GM19035 (cell line): Measurements from ENCODE around the gene NEDD4L.

Experiments used
- ATAC-seq: cut with Tn5 transposase; IDR thresholded peaks from one replicate; pipeline ENCODE4 v1.9.1; 2021; ENCODE audit not compliant: unreplicated experiment

NEDD4L gene

DNA sequence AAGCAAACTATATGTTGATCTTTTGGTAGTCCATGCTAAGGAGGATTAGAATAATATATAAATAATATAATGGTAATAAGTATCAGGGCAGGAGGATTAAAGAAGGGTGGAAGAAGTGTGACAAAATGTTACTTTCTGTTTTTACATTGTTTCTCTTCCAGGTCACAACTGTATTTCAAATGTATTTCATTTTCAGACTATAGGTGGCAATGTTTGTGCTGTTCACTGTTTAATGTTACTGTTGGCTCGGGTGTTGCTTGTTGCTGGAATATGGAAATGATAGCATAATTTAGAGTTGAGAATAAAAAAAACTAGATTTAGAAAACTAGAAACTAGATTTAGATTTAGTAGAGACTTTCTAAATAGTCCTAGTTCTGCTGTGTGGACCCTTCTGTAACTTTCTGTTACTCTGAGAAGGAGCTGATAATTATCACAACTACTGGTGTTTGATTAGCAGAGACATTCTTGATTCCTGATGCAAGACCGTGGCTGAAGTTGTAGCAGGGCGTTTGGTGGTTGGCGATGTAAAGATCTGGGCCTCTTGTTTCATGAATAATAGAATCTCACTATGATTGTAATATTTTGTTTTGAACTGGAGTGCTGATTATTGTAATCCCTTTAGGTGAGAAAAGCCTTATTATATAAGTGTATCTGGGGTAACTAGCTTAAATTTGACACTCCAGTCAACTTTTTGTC is 7.9 kb downstream of the NEDD4L start:
- ATAC-seq, result no peak

DNA sequence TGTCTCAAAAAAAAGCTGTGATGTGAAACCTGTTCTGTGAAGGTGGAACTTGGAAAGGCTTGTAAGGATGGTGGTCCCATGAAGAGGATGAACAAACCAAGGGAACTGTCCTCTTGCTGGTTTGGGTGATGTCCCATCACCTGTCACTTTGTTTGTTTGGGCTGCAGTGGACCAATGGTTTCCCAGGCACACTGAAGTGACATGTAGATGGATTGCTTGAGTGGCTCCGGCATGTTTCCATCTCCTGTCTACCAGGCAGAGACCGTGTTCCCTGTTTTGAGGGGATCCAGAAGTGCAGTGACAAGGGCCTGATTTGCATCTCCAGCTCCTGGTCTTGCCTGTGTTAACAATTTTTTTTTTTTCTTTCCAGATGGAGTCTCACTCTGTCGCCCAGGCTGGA is 8.9 kb downstream of the NEDD4L start:
- ATAC-seq, result no peak

DNA sequence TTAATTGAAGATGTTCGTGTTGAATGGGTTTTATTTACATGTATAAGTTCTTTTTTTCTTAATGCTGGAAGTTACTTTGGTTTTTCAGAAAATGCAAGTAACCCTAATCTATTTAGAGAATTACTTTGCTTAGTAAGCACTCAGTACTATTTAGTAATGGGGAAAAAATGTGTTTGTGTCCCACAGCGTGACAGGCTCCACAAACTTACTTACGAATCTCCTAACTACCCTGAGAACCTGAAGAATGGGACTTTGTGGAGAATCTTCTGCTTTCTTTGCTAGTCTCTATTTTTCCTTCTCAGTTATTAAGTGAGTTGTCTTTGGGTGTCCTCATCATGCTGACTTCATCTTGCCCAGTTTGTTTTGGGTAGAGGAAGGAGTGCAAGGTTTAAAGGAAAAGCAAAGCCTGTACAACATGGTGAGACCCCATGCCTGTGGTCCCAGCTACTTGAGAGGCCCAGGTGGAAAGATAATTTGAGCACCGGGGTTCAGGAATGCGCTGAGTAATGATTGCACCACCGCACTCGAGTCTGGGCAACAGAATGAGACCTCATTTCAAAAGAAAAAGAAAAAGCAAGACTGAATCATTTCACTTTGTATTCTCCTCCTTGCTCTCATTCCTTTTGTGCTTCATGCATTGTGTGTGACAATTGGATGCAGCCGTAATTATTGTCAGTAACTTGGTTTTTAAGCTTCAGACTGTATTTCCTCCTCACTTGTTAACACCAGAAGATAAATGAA is 10.2 kb downstream of the NEDD4L start:
- no peak for ATAC-seq

DNA sequence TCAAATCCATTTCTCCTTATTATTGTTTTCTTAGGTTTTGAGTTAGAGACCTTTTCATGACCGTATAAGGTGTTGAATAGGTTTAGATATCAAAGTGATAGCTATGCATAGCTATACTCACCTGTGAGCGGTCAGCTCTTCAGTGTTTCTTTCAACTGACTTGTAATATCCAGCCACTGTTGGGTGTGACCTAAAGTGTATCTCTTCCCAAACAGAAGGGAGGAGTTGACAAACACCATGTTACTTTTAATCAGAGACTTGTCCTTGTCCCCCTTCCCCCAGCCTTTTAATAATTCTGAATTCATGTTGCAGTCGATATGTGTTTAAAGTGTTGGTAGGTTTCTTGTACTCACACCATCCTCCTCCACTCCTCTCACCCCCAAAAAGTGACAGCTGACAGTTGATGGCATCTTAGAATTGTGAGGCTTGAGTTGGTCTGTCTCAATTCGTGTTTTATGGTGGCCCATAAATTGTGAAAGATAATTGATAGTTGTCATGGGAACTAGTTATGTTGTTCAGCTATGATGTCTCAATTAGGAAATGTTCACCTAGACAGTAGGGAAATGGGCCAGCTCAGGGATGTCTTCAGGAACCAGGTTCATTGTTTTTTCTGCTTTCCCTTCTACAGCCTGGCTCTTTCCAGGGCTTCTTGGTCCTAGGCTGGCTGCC is 12.0 kb downstream of the NEDD4L start:
- no peak for ATAC-seq

DNA sequence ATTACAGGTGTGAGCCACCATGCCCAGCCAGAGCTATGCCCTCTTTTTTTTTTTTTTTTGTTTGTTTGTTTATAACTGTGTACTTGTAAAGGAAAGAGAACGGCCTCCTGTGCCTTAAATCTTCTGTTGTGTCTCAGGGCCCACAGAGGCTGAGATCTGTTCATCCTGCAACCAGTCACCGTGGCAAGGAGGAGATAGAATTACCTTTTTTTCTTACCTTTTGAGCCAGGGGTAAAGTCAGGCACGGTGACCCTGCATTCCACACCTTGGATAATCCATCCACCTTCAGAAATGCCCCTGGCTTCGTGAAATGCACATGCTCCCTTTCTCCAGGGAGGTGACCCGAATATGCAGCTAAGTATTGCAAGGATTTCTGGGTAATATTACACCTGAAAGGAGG is 12.8 kb downstream of the NEDD4L start:
- ATAC-seq, result no peak

DNA sequence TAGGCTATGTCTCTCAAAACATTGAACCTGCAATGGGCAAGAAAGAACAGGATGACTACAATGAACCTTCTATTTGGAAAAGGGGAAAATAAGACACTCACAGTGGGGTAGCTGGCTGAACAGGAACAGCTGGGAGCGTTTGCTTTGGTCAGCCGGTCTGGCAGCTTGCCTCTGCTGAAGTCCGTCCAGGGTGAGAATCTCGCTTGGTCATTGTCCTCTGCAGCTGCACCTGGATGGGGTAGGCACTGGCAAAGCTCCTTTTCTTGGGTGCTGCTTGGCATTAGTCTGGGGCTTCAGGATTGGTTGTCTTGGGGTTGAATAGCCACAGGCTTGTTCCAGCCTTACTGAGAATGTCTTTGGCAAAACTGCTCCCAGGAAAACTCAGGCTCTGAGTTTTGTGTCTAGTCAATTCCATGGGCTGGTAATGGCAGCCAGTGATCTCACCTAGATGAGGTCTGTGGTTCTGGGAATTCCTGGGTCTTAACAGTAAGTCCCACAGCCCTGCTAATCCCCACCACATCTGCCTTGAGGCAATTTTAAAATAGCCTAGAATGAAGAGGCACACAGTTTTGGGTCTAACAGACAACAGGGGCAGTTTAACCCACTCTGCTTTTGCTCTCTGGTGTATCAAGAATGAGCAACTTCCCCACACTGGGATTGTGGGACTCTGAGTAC is 13.4 kb downstream of the NEDD4L start:
- ATAC-seq, result no peak

DNA sequence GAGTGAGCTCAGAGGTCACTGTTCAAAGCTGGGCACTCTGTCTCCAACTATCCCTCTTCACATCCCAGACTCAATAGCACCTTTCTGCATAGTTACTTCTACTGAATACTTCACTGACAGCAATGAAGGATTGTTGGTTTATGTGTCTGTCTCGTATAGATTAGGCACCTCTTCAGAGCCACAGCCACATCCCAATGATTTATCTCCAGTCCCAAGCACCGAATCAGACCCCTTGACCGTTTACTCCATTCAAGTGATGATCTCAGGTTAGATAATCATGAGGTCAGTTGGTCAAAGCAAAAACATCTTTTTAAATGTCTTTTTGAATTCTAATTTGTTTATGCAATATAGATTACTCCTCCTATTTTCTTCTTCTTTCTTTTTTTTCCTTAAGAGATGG is 14.7 kb downstream of the NEDD4L start:
- no peak for ATAC-seq

DNA sequence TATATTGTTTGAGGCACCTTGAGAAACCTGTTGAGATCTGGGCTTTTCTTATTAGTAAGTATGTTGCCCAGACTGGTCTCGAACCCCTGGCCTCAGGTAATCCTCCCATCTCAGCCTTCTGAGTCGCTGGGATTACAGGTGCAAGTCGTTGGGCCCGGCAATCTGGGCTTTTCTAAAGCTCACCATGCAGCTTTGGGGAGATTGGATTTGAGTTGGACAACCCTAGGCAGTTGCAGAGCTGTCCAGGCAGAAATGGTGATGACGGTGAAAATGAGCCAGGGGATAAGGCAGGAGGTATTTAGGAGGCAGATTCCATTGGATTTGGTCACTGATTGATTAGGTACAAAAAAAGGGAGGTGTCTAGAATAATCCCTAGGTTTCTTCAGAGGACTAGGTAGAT is 16.2 kb downstream of the NEDD4L start:
- no peak for ATAC-seq

DNA sequence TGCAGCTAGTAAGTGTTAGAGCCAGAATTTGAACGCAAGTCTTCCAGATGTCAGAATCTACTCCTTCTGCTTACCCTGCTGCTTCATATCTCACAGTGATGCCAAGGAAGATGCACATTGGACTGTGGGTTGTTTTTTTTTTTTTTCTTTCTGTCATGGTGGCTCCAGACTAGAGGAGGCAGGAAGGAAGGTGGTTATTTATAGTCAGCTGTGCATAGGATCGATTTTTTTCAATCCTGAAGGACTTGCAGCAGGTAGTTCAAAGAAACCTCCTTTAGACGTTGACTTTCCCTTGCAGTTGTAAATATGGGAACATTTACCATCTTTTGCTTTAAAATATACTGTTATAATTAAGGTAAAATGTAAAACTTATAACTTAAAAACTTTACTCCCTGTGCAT is 17.3 kb downstream of the NEDD4L start:
- no peak for ATAC-seq

DNA sequence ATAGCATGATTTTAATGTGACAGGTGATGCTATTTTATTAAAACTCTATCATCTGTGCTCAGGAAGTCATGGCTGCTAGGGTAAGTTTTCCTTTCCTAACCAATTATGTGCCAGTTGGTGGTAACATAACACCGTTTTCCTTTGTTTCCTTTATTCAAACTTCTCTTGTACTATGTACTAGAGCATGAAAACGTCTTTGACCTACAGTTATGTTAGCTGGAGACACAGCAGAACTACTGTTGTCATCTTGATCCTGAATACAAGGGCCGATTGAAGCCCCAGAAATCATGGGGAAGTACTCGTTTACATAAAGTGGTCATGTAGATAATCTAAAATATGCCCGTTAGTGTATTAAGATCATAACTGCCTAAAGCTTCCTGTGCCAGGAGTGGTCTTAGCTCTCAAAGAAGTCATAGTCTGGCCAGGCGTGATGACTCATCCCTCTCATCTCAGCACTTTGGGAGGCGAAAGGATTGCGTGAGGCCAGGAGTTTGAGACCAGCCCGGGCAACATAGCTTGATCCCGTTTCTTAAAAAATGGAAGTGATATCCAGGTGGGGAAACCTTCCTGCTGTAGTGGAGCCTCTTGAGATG is 20.5 kb downstream of the NEDD4L start:
- no peak for ATAC-seq

DNA sequence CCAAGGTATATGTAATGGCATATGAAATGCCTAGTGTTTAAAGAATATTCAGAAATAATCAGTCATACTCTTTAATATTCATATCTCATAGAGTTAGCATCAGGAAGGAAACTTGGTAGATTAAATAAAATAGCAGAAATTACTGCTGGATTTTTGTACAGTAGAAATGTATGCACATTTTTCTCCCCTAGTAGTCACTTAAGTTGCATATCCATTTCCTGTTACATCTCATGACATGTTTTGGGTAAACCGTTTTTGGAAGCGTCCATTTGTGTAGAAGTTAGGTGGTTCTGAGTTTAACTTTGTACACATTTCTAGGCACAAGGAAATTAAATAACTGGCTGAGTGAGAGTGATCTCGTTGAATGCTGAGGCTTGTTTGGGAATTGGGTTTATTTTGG is 21.9 kb downstream of the NEDD4L start:
- no peak for ATAC-seq

DNA sequence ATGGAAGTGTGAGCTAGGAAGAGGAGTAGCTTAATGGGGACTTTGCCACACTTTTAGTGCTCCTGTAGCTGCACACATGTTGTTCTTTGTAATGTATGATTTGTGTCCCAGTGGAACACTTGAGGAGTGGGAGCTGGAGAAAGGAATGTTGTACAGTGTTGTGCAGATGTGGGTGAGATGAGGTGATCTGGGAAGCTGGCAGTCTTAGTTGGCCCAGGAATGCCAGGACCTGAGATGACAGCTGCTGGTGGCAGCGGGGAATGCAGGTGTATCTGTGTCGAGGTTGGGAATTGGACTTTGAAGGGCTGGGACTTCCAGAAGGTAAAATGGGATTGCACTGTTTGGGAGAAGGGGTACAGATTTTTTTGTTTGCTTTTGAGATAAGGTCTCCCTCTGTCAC is 23.6 kb downstream of the NEDD4L start:
- no peak for ATAC-seq

DNA sequence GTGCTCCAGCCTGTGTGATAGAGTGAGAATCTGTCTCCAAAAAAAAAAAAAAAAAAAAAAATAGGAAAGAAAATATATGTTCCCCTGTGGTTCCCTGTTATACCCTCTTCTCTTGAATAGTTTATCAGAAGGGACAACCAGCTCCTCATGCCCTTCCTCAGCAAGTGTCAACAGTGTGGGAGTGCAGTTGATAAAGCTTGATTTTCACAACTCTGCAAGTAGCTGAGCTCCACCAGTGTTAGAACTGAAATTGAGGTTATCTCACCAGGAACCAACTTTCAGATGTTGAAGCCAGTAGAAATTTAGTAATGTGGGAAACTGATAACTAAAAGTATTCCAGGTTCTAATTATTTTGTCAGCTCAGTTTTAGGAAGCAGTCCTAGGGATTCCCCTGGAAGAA is 25.1 kb downstream of the NEDD4L start:
- ATAC-seq, result no peak

DNA sequence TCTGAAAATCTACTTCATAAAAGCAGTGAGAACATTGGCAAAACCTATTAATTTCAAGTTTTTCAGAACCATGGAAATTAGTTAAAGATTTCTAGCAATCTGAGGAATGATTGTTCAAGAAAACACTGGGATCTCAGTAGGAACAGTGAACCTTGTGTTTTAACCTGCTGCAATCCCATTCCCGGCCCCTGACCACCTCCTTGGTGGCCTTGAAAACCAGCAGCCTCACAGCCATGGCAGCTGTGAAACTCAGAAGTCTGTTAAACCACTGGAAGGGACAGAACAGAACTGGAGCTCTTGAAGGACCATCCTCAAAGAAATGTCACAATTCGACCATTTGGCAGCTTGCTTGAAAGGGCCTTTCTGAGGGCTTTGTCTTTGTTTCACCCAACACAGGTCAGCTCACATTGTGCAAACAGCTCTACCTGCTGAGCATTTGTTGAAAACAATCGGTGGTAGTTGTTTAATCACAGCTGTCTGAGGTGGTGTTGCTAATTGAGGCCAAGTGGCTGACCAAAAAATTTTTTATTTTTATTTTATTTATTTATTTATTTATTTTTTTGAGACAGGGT is 25.8 kb downstream of the NEDD4L start:
- no peak for ATAC-seq

DNA sequence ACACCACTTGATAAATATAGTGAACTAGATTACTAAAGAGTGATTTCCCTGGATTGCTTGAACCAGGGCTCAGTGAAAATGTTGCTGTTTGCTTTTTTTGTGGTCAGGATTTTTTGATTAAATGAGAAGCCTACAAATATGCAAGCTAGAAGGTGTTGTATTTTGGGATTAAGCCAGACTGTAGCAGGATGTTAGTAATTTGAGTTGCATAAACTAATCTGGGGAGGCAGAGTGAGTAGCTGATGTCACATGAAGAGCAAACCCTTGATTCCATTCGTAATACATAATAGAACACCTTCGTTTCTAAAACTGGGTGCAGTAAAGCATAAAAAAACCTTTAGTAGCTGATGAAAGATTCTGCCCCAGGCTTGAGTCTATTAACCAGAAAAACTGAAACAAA is 32.0 kb downstream of the NEDD4L start:
- no peak for ATAC-seq

DNA sequence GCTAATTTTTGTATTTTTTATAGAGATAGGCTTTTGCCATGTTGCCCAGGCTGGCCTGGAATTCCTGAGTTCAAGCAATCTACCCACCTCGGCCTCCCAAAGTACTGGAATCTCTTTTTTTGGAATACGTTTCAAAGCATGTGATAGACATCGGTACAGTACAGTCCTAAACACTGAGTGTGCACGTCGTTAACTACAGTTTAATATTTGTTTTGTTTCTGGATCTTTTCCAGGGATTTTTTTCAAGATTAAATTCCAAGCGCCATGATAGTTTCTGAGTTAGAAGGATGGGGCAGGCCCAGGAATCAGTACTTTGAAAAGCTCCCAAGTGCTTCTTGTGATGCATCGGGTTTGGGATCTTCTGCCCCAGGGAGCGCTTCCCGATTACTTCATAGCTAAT is 33.3 kb downstream of the NEDD4L start:
- ATAC-seq, result no peak

DNA sequence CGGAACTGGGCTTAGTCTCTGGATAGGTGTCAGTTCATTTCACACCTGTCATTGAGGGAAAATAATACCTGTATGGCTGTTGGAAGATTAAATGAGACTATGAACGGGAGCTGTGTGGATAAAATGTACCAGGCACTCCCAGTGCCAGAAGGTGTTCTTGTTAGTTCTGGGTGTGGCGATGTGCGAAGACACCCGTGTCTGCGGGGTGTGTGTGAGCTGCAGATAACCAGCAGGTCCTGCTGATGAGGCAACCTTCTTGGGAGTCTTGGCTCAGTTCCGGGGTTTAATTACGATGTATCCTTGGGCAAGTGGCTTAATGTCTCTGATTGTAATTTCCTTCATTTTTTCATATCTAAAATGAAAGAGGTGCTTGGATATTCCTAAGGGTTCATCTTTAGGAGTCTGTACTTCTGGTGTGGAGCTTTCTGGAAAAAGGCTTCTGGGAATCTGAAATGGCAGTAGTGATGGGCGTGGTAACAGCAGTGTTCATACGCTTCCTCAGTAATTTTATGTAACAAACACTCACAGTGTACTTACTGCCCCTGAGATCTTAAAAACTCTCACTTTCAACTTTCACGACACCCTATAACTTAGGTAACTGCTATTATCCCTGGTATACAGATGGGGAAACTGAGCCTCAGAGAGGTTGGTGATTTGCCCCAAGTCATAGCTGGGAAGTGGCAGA is 35.0 kb downstream of the NEDD4L start:
- no peak for ATAC-seq

DNA sequence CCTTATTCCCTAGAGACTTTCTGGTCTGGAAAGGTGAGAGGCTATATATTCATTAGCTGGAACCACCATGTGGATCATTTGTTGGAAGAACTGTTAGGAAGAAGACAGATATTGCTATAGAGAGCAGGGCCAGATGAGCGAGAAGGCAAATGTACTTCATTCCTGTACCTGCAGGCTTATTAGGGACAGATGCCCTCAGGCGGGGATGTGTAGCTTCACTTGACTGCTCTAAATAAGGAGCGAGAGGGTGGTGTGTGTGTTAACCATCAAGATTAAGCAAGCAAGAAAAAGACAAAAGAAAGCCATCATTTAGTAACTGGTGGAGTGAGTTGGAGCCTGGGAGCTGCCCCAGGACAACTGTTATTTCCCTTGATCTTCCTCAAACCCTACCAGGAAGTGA is 36.4 kb downstream of the NEDD4L start:
- no peak for ATAC-seq

DNA sequence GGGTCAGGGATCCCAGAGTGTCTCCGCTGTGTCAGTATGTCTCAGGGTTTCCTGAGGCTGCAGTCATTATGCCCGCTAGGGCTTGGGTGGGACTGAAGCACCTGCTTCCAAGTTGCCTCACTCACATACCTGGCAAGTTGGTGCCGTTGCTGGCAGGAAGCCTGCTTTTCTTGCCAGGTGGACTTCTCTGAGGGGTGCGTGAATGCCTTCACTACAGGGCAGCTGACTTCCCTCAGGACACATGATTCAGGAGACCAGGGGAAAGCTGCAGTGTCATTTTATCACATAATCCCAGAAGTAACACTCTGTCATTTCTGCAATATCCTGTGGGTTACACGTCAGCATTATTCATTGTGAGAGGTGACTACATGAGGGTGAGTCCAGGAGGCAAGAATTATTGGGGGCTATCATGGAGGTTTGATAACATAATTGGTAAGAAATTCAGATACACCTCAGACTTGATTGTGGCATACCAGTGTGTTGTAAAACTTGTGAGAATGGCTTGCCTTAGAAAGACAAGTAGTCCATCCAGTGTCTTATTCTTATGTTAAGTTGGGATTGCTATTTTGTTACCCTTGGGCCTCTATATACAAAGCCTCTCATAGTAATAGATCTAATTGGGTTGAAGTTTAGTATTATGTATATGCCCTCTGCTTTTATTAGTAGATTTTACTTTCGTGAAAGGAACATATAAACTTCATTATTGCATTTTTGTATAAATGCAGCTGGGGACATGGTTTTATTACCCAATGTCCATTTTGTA is 44.1 kb downstream of the NEDD4L start:
- ATAC-seq, result no peak

DNA sequence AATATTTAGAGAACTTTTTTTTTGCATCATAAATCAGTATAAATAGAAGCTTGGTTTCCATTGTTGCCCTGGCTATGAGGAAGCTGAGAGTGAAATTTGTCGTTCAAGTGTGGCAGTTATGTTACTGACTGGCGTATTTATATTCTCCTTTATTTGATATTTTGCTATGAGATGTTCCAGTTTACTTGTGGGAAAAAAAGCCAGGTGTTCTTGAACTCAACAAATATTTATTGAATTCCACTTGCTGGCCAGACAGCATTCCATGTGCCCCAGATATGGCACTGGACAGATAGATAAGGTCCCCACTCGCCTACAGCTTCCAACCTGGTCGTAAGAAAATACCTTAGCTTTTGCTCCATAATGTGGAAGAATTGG is 44.7 kb downstream of the NEDD4L start:
- no peak for ATAC-seq
